ENCODE data around the gene NDRG2.

Gene NDRG2

DNA sequence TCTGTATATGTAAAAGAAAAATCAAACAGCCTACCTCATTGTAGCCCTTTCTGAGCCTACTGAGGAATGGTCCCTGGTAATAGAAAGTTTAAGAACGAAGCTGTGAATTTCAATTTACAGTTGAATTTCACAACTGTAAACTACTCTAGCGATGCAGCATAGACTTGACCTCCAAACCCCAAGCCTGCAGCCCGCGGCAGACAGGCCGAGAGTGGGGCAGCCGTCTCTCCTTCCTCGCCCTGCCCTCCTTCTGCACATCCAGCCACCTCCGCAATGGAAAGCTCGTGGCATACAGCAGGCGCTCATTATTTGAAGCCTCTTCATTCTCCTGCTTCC is 54.2 kb downstream of the NDRG2 start:
- DNase-seq (ENCODE audit: low read depth in 2 of 2) = no peak

DNA sequence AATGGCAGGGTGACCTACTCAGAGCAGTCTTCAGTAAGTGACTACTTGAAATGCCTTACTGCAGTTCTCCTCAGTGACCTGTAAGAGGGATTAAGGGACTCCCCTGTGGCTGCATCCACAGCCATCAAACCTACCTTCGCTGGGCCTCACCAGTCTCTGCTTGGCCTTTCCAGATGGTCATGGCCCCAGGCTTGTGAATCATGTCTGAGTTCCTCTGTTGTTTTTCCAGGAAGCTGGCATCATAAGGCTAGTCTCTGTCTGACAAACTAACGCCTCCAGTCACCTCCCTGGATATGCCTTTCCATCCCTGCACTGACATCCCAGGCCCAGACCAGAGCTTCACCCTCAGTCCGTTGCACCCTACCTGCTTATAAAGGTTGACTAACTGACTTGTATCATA is 55.5 kb downstream of the NDRG2 start:
- DNase-seq (ENCODE audit: low read depth in 2 of 2) = no peak
